HEK293 (cell line): ENCODE measurements around the gene DSCAM.

Experiments used
- CTCF ChIA-PET: fragments of 350-600 bp; formaldehyde crosslinking; extraction: SDS; loops from one replicate; lab custom pipeline; 2021; ENCODE audit warnings: antibody characterized with exemption; lab: Yijun Ruan, JAX
- POLR2A ChIA-PET: fragments of 300-600 bp; formaldehyde crosslinking; extraction: SDS; loops from one replicate; lab custom pipeline; 2020; ENCODE audit warnings: antibody characterized with exemption, inconsistent platforms; lab: Yijun Ruan, JAX
- H3K27ac ChIP-seq: fragments of 200-500 bp; sonication (Bioruptor generic); 2 replicates; pipeline ENCODE4 v1.5.1; 2014; ENCODE audit warnings: low read depth, low read length, control low read depth, inconsistent platforms; ENCODE audit errors: extremely low read depth
- H3K36me3 ChIP-seq, 2 experiments: fragments of 200-500 bp in 1 of 2; sonication (Bioruptor generic) in 1 of 2; 1 replicate in 1 of 2; 2 replicates in 1 of 2; pipeline ENCODE4 v1.5.1; 2014 to 2017; ENCODE audit warnings: inconsistent platforms in 2 of 2, low read length in 2 of 2; ENCODE audit not compliant: control insufficient read depth in 2 of 2, insufficient read depth in 1 of 2
- H3K4me1 ChIP-seq: fragments of 200-500 bp; sonication (Bioruptor generic); 2 replicates; pipeline ENCODE4 v1.5.1; 2014; ENCODE audit warnings: mild to moderate bottlenecking, low read length, inconsistent platforms; ENCODE audit not compliant: control insufficient read depth, insufficient read depth
- H3K4me3 ChIP-seq: 2 replicates; pipeline ENCODE4 v1.5.1; 2011; ENCODE audit warnings: low read depth, mild to moderate bottlenecking, control low read depth, low read length, moderate library complexity
- H3K9me3 ChIP-seq: fragments of 200-500 bp; sonication (Bioruptor generic); 2 replicates; pipeline ENCODE4 v1.5.1; 2014; ENCODE audit warnings: low read depth, low read length, inconsistent platforms; ENCODE audit not compliant: control insufficient read depth, insufficient read depth
- PRDM1 ChIP-seq: fragments of 450-650 bp; formaldehyde crosslinking; IDR thresholded peaks from 2 replicates; pipeline ENCODE4; 2016; ENCODE audit warnings: missing biosample characterization, missing genetic modification characterization
- TCF7L2 ChIP-seq: IDR thresholded peaks from 2 replicates; pipeline ENCODE4 v1.6.1; 2011; ENCODE audit warnings: low read depth, mild to moderate bottlenecking, inconsistent platforms, low read length, moderate library complexity, borderline replicate concordance
- ZBTB20 ChIP-seq: fragments of 450-650 bp; formaldehyde crosslinking; IDR thresholded peaks from 2 replicates; pipeline ENCODE4 v1.5.1; 2016; ENCODE audit warnings: missing biosample characterization, missing genetic modification characterization
- ZNF175 ChIP-seq: fragments of 450-650 bp; formaldehyde crosslinking; IDR thresholded peaks from 2 replicates; pipeline ENCODE4 v1.5.1; 2016; ENCODE audit warnings: missing biosample characterization, missing genetic modification characterization
- ZNF223 ChIP-seq: fragments of 450-650 bp; formaldehyde crosslinking; IDR thresholded peaks from 2 replicates; pipeline ENCODE4 v1.5.1; 2016; ENCODE audit warnings: missing biosample characterization, missing genetic modification characterization
- ZNF501 ChIP-seq: fragments of 450-650 bp; formaldehyde crosslinking; IDR thresholded peaks from 2 replicates; pipeline ENCODE4 v1.5.1; 2016; ENCODE audit warnings: missing biosample characterization, missing genetic modification characterization
- ZNF530 ChIP-seq: fragments of 450-650 bp; formaldehyde crosslinking; IDR thresholded peaks from 2 replicates; pipeline ENCODE4 v1.5.1; 2016; ENCODE audit warnings: low read depth, missing biosample characterization, missing genetic modification characterization
- ZNF596 ChIP-seq: fragments of 450-650 bp; IDR thresholded peaks from 2 replicates; pipeline ENCODE4 v1.5.0; 2018; ENCODE audit warnings: missing biosample characterization, mild to moderate bottlenecking, missing genetic modification characterization, moderate library complexity
- ZNF610 ChIP-seq: fragments of 450-650 bp; formaldehyde crosslinking; IDR thresholded peaks from 2 replicates; pipeline ENCODE4 v1.5.1; 2016; ENCODE audit warnings: missing biosample characterization, missing genetic modification characterization, borderline replicate concordance
- ZNF626 ChIP-seq: fragments of 450-650 bp; sonication (Bioruptor Pico); formaldehyde crosslinking; IDR thresholded peaks from 2 replicates; pipeline ENCODE4 v1.5.1; 2018; ENCODE audit warnings: missing biosample characterization, missing genetic modification characterization, inconsistent platforms
- ZNF747 ChIP-seq: fragments of 450-650 bp; formaldehyde crosslinking; IDR thresholded peaks from 2 replicates; pipeline ENCODE4 v1.5.1; 2016; ENCODE audit warnings: missing biosample characterization, missing genetic modification characterization
- ZNF76 ChIP-seq: fragments of 450-650 bp; formaldehyde crosslinking; IDR thresholded peaks from 2 replicates; pipeline ENCODE4; 2016; ENCODE audit warnings: low read depth, missing biosample characterization, missing genetic modification characterization, borderline replicate concordance
- ZSCAN16 ChIP-seq: fragments of 450-650 bp; formaldehyde crosslinking; IDR thresholded peaks from 2 replicates; pipeline ENCODE4 v1.5.1; 2016; ENCODE audit warnings: missing biosample characterization, missing genetic modification characterization
- TF ChIP-seq, protein P1 (sequence below): fragments of 450-650 bp; formaldehyde crosslinking; IDR thresholded peaks from 2 replicates; pipeline ENCODE4 v1.5.1; 2016; ENCODE audit warnings: missing biosample characterization, missing genetic modification characterization
- TF ChIP-seq, protein P2 (sequence below): fragments of 450-650 bp; formaldehyde crosslinking; IDR thresholded peaks from 2 replicates; pipeline ENCODE4 v1.5.1; 2016; ENCODE audit warnings: missing biosample characterization, missing genetic modification characterization, low read depth
- TF ChIP-seq, protein P3 (sequence below): fragments of 450-650 bp; formaldehyde crosslinking; IDR thresholded peaks from 2 replicates; pipeline ENCODE4 v1.5.1; 2016; ENCODE audit warnings: missing biosample characterization, missing genetic modification characterization
- TF ChIP-seq, protein P4 (sequence below): fragments of 450-650 bp; formaldehyde crosslinking; IDR thresholded peaks from 2 replicates; pipeline ENCODE4 v1.5.1; 2016; ENCODE audit warnings: missing biosample characterization, missing genetic modification characterization
- TF ChIP-seq, protein P5 (sequence below): fragments of 450-650 bp; formaldehyde crosslinking; IDR thresholded peaks from 2 replicates; pipeline ENCODE4 v1.5.1; 2017; ENCODE audit warnings: missing biosample characterization, missing genetic modification characterization
- TF ChIP-seq, protein P6 (sequence below): fragments of 450-650 bp; formaldehyde crosslinking; IDR thresholded peaks from 2 replicates; pipeline ENCODE4 v1.5.1; 2016; ENCODE audit warnings: missing biosample characterization, missing genetic modification characterization
- TF ChIP-seq, protein P7 (sequence below): fragments of 450-650 bp; formaldehyde crosslinking; IDR thresholded peaks from 2 replicates; pipeline ENCODE4 v1.5.1; 2017; ENCODE audit warnings: missing biosample characterization, missing genetic modification characterization

Gene DSCAM

DNA sequence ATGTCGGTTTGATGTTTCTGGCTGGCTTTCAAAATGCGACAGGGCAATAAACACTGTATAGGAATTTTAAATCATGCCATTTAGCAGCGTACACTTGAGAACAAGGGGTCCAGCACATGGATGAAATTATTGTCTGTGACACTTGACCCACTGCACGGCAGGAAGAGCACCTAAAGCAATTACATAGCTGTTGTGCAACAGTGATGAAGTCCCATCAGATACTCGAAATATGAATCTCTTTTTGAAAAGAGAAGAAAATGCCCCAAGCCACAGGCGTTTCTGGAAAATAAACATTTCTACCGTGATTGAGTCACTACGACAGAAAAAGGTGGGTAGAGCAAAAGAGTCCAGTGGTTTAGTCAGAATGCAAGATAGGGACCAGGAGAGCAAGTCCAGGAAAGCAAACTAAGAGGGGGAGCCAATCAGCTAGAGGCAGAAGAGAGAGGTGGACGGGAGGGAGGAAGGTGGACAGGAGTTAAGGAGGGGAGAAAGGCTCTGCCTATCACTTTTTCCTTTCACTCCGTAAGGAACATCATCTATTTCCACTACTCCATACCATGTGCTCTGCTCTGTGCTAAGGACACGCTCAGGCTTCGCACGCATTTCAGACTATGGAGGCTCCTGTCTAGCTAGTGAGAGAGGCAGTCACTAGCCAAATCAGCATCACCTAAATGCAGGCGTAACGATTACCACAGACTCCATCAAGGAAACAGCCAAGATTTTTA is 6.4 kb downstream of the DSCAM start:
- Histone ChIP-seq H3K4me1 (peaks cover 10% of the 10 kb centered on the region), H3K4me3 (no peak overlapping the region), H3K27ac (no peak overlapping the region), H3K36me3 (no peaks in the 10 kb centered on the region), H3K9me3 (no peaks in the 10 kb centered on the region)
- CTCF ChIA-PET = interaction anchor here (0.6 to 2.5 kb wide), 9 partner anchors 9 to 1557 kb away, joined by 3 to 20 read pairs (median 3); no protein-coding TSS in a partner anchor
- POLR2A ChIA-PET = no interaction called here
- TF ChIP-seq PRDM1 (tag by site-specific recombination) = 0 out of 2 replicates have a peak, but pooled peaks have one; percentile 15
- TF ChIP-seq ZBTB20 (tag by site-specific recombination) = no peak

DNA sequence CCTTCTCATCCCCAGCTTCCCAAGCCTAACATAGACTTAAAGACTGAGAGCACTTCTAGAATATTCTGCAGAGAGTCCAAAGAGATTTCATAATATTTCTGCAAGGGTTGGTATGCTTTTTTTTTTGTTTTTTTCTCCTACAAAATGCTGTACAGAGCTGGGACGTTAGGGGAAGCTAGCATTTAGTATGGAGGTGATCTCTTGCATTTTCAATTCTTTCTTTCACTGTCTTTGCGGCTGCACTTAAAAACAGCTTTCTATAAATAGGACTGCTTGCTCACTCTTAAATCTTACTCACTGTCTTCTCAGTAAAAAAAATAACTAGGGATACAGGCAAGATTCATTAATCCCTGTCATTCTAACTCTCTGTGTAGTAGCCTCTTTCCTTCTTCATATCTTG is 7.4 kb downstream of the DSCAM start:
- ChIA-PET POLR2A (no interaction called here), CTCF (interaction anchor here (0.7 to 2.5 kb wide), 6 partner anchors 8 to 454 kb away, joined by 3 to 20 read pairs (median 4); no protein-coding TSS in a partner anchor)
- no peaks in the 10 kb centered on the region for H3K36me3 ChIP-seq
- H3K4me1 ChIP-seq = peaks cover 10% of the 10 kb centered on the region
- no peaks in the 10 kb centered on the region for H3K9me3 ChIP-seq
- H3K4me3 ChIP-seq = no peak overlapping the region
- TF ChIP-seq TCF7L2 (no peak), ZNF175 (no peak), ZNF596 (no peak), ZNF626 (tag by site-specific recombination) (no peak), ZNF501 (tag by site-specific recombination) (no peak), ZNF76 (tag by site-specific recombination) (no peak)
- TF ChIP-seq, protein P1, sequence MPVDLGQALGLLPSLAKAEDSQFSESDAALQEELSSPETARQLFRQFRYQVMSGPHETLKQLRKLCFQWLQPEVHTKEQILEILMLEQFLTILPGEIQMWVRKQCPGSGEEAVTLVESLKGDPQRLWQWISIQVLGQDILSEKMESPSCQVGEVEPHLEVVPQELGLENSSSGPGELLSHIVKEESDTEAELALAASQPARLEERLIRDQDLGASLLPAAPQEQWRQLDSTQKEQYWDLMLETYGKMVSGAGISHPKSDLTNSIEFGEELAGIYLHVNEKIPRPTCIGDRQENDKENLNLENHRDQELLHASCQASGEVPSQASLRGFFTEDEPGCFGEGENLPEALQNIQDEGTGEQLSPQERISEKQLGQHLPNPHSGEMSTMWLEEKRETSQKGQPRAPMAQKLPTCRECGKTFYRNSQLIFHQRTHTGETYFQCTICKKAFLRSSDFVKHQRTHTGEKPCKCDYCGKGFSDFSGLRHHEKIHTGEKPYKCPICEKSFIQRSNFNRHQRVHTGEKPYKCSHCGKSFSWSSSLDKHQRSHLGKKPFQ (tag by site-specific recombination) = no peak
- TF ChIP-seq, protein P2, sequence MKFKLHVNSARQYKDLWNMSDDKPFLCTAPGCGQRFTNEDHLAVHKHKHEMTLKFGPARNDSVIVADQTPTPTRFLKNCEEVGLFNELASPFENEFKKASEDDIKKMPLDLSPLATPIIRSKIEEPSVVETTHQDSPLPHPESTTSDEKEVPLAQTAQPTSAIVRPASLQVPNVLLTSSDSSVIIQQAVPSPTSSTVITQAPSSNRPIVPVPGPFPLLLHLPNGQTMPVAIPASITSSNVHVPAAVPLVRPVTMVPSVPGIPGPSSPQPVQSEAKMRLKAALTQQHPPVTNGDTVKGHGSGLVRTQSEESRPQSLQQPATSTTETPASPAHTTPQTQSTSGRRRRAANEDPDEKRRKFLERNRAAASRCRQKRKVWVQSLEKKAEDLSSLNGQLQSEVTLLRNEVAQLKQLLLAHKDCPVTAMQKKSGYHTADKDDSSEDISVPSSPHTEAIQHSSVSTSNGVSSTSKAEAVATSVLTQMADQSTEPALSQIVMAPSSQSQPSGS (tag by site-specific recombination) = no peak
- TF ChIP-seq, protein P3, sequence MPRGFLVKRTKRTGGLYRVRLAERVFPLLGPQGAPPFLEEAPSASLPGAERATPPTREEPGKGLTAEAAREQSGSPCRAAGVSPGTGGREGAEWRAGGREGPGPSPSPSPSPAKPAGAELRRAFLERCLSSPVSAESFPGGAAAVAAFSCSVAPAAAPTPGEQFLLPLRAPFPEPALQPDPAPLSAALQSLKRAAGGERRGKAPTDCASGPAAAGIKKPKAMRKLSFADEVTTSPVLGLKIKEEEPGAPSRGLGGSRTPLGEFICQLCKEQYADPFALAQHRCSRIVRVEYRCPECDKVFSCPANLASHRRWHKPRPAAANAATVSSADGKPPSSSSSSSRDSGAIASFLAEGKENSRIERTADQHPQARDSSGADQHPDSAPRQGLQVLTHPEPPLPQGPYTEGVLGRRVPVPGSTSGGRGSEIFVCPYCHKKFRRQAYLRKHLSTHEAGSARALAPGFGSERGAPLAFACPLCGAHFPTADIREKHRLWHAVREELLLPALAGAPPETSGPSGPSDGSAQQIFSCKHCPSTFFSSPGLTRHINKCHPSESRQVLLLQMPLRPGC (tag by site-specific recombination) = no peak
- H3K27ac ChIP-seq = no peak overlapping the region

DNA sequence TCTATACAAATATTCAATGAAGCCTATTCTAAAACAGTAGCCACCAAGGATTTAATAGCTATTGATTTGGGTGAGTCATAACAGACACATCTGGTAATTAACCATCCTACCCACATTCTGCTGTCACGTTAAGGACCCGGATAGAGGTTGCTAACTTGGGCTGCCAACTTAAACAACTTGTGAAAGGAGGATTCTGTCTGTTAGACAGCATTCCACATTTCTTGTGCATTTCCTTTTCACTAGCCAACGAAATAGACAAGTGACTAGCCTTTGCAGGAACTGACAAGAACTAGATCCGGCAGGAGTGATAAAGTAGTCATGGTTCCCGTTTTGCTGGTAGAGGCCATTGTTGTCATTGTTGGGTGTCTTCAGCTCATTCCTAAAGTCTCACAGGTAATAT is 9.5 kb downstream of the DSCAM start:
- Histone ChIP-seq H3K27ac (no peak overlapping the region), H3K4me3 (no peak overlapping the region), H3K9me3 (no peaks in the 10 kb centered on the region), H3K36me3 (no peaks in the 10 kb centered on the region), H3K4me1 (peaks cover 10% of the 10 kb centered on the region)
- ChIA-PET CTCF (interaction anchor here (0.7 kb wide), 1 partner anchor 284 kb away, joined by 3 read pairs; no protein-coding TSS in a partner anchor), POLR2A (no interaction called here)
- TF ChIP-seq ZNF626 (tag by site-specific recombination) = no peak
- no peak for TF ChIP-seq ZNF610 (tag by site-specific recombination)
- no peak for TF ChIP-seq ZNF530 (tag by site-specific recombination)
- no peak for TF ChIP-seq ZSCAN16 (tag by site-specific recombination)
- no peak for TF ChIP-seq ZNF223 (tag by site-specific recombination)
- TF ChIP-seq, protein P4, sequence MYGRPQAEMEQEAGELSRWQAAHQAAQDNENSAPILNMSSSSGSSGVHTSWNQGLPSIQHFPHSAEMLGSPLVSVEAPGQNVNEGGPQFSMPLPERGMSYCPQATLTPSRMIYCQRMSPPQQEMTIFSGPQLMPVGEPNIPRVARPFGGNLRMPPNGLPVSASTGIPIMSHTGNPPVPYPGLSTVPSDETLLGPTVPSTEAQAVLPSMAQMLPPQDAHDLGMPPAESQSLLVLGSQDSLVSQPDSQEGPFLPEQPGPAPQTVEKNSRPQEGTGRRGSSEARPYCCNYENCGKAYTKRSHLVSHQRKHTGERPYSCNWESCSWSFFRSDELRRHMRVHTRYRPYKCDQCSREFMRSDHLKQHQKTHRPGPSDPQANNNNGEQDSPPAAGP (tag by site-specific recombination) = no peak
- TF ChIP-seq ZNF747 (tag by site-specific recombination) = no peak
- TF ChIP-seq, protein P5, sequence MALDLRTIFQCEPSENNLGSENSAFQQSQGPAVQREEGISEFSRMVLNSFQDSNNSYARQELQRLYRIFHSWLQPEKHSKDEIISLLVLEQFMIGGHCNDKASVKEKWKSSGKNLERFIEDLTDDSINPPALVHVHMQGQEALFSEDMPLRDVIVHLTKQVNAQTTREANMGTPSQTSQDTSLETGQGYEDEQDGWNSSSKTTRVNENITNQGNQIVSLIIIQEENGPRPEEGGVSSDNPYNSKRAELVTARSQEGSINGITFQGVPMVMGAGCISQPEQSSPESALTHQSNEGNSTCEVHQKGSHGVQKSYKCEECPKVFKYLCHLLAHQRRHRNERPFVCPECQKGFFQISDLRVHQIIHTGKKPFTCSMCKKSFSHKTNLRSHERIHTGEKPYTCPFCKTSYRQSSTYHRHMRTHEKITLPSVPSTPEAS (tag by site-specific recombination) = no peak
- TF ChIP-seq, protein P6, sequence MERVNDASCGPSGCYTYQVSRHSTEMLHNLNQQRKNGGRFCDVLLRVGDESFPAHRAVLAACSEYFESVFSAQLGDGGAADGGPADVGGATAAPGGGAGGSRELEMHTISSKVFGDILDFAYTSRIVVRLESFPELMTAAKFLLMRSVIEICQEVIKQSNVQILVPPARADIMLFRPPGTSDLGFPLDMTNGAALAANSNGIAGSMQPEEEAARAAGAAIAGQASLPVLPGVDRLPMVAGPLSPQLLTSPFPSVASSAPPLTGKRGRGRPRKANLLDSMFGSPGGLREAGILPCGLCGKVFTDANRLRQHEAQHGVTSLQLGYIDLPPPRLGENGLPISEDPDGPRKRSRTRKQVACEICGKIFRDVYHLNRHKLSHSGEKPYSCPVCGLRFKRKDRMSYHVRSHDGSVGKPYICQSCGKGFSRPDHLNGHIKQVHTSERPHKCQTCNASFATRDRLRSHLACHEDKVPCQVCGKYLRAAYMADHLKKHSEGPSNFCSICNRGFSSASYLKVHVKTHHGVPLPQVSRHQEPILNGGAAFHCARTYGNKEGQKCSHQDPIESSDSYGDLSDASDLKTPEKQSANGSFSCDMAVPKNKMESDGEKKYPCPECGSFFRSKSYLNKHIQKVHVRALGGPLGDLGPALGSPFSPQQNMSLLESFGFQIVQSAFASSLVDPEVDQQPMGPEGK (tag by site-specific recombination) = no peak
- TF ChIP-seq, protein P7, sequence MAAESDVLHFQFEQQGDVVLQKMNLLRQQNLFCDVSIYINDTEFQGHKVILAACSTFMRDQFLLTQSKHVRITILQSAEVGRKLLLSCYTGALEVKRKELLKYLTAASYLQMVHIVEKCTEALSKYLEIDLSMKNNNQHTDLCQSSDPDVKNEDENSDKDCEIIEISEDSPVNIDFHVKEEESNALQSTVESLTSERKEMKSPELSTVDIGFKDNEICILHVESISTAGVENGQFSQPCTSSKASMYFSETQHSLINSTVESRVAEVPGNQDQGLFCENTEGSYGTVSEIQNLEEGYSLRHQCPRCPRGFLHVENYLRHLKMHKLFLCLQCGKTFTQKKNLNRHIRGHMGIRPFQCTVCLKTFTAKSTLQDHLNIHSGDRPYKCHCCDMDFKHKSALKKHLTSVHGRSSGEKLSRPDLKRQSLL (tag by site-specific recombination) = no peak
- TF ChIP-seq ZNF501 (tag by site-specific recombination) = no peak
